ENCODE data around the gene DPM2.

DPM2 gene

GRCh38 chr9:127937388-127938297 is at the start of gene DPM2:
Gene DPM2 (minus strand): TSS chr9:127937854. CDS start chr9:127937820, 34 bp downstream.
- no peak for DNase-seq (ENCODE audit: low read depth)
- peak within 1 kb of the TSS; percentile 92 for H3K4me3 ChIP-seq (ENCODE audit: low read length)
- no peak for TF ChIP-seq CTCF (conservative IDR thresholded peaks at IDR 0.05; ENCODE audit: low read depth, low read length)

- TF ChIP-seq CTCF (conservative IDR thresholded peaks at IDR 0.05; ENCODE audit: low read depth, low read length) = no peak
- H3K4me3 ChIP-seq (ENCODE audit: low read length) = no peak overlapping the region
- no peak for DNase-seq (ENCODE audit: low read depth)
Observed at GRCh38 chr9:127987103-127987614, 49.5 kb upstream of the DPM2 start.

- no peak overlapping the region for H3K4me3 ChIP-seq (ENCODE audit: low read length)
- DNase-seq (ENCODE audit: low read depth) = no peak
- TF ChIP-seq CTCF (conservative IDR thresholded peaks at IDR 0.05; ENCODE audit: low read depth, low read length) = no peak
Observed at GRCh38 chr9:127985011-127985410, 47.4 kb upstream of the DPM2 start.

- DNase-seq (ENCODE audit: low read depth) = no peak
- no peak for TF ChIP-seq CTCF (conservative IDR thresholded peaks at IDR 0.05; ENCODE audit: low read depth, low read length)
- no peak overlapping the region for H3K4me3 ChIP-seq (ENCODE audit: low read length)
Observed at GRCh38 chr9:127983847-127984289, 46.2 kb upstream of the DPM2 start.

- DNase-seq (ENCODE audit: low read depth) = no peak
Observed at GRCh38 chr9:127982912-127983311, 45.3 kb upstream of the DPM2 start.

GRCh38 chr9:127981559-127982121 is 44.0 kb upstream of the DPM2 start:
- peak overlapping the region; percentile 46 for H3K4me3 ChIP-seq (ENCODE audit: low read length)
- TF ChIP-seq CTCF (conservative IDR thresholded peaks at IDR 0.05; ENCODE audit: low read depth, low read length) = no peak
- DNase-seq (ENCODE audit: low read depth) = no peak

More at GRCh38 chr9:127982912-127983311, 45.3 kb upstream of the DPM2 start:
- no peak overlapping the region for H3K4me3 ChIP-seq (ENCODE audit: low read length)
- no peak for TF ChIP-seq CTCF (conservative IDR thresholded peaks at IDR 0.05; ENCODE audit: low read depth, low read length)

Measured in retinal pigment epithelial cell (primary cell).